Stimulated activated CD8-positive, alpha-beta memory T cell treated with anti-CD3 and anti-CD28 coated beads, Interleukin-7, amount 100 ng/mL, for 24 hours (primary cell): Measurements from ENCODE around the gene ACOT9.
A peak's percentile ranks its signal among the peaks of the same experiment; 100 is the strongest.
"Not testable (repeated sequence)": the region's sequence is repeated elsewhere in the genome, so short reads cannot be mapped to it uniquely, and the experiment has no call there.

ENCODE experiments used
- DNase-seq: peaks from one replicate; pipeline ENCODE4 v3.0.0-alpha.2; 2020; ENCODE audit warnings: low read depth

The ACOT9 gene, protein sequence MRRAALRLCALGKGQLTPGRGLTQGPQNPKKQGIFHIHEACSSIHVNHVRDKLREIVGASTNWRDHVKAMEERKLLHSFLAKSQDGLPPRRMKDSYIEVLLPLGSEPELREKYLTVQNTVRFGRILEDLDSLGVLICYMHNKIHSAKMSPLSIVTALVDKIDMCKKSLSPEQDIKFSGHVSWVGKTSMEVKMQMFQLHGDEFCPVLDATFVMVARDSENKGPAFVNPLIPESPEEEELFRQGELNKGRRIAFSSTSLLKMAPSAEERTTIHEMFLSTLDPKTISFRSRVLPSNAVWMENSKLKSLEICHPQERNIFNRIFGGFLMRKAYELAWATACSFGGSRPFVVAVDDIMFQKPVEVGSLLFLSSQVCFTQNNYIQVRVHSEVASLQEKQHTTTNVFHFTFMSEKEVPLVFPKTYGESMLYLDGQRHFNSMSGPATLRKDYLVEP

DNA sequence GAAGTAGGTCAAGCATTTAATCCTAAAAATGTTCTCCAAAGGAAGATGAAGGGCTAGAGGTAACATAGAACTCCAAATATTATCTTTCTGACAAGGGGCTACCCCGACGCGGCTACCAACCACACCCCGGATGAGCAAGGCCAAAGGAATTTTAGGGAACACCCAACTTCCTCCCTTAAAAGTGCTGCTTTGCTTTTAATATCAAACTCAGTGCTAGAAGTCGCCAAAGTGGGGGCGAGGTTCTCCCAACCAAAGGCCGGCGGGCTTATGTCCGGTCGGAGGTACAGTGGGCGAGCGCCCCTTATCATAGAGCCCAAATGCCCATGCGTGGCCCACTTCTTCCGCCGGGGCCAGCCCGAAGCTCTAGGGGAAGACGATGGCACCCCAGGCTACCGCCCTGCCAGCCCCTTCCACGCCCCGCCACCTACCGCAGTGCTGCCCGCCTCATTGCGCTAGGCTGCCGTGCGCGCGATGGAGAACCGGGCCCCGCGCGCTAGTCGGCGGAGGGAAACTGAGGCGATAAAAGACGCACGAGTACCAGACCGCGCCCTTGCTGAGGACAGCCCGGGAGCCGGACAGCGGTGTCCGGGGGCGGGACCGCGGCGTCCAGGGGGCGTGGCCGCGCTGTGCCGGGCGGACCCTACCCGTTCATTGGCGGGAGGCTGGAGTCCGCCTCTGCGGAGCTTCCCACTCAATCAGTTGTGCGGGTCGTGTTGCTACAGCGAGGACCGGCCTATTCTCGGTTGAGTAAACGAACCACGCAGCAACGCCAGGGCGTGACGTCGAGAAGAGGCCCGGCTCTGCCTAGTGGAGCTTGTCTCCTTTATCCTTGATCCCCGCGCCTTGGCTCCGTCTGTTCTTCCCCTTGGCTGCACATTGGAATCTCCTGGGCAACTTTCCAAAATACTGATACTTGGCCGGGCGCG is at the start of gene ACOT9:
Gene ACOT9, minus strand, starts transcription at position 580 of the 926 bp plus-strand sequence. Its CDS starts 132 bp downstream, at position 448.
- peak; percentile 33 for DNase-seq

DNA sequence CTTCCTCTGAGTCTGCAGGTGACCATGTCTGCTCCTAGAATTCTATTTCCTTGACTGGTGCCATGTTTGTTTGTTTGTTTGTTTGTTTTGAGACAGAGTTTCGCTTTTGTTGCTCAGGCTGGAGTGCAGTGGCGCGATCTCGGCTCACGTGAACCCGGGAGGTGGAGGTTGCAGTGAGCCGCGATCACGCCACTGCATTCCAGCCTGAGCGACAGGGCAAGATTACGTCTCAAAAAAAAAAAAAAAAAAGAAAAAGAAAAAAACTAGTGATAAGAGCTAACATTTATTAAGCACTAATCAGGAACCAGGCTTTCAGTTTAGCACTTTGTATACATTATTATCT is 47.0 kb upstream of the ACOT9 start:
- DNase-seq, result no peak

DNA sequence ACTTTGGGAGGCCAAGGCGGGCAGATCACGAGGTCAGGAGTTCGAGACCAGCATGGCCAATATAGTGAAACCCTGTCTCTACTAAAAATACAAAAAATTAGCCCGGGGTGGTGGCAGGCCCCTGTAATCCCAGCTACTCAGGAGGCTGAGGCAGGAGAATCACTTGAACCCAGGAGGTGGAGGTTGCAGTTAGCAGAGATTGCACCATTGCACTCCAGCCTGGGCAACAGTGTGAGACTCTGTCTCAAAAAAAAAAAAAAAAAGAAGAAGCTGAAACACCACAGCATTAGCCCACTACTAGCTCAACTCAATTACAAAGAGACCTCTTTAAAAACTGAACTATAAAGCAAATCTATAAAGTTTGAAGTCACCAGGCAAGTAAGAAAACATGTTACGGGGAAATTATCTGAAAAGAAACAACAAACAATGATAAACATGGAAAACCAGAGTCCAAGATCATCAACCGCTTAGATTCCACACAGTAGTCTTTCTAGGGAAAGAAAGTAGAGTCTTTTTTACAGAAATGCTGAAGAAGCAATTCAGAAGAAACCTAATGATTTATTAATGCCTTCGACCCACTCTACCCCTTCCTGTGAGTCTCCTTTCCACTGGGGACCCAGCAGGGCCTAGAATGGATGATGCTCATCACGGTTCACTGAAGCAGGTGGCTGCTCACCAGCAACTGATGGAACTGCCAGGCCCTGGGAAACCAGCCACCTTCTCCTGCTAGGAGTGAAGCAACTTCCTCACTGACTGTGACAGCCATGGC is 46.5 kb upstream of the ACOT9 start:
- no peak for DNase-seq

DNA sequence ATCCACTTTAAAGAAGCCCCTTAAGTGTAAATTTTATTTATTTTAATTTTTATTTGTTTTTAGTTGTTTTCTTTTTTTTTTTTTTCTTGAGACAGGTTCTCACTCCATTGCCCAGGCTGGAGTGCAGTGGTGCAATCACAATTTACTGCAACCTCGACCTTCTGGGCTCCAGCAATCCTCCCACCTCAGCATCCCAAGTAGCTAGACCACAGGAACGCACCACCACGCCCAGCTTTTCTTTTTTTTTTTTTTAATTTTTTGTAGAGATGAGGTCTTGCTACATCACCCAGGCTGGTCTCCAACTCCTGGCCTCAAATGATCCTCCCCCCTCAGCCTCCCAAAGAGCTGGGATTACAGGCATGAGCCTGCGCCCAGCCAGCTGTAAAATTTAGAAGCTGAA is 45.9 kb upstream of the ACOT9 start:
- no peak for DNase-seq

DNA sequence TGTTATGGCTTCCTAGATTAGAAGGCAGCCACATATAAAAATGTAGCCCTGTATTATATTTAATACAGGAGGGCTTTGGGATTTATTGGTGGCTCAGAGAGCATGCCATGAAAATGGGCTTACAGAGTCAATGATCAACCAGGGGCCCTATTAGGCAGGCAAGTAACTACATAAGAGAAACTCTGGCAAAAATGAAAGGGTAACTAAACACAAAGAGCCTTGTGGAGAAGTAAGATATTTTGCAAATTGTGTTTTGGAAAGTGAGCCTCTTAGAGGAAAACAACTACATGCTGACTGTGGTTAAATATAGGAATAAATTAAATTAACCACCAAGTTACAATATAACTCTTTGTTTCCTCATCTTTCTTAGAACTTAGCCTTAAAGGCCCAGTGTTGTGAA is 45.4 kb upstream of the ACOT9 start:
- DNase-seq, result no peak

DNA sequence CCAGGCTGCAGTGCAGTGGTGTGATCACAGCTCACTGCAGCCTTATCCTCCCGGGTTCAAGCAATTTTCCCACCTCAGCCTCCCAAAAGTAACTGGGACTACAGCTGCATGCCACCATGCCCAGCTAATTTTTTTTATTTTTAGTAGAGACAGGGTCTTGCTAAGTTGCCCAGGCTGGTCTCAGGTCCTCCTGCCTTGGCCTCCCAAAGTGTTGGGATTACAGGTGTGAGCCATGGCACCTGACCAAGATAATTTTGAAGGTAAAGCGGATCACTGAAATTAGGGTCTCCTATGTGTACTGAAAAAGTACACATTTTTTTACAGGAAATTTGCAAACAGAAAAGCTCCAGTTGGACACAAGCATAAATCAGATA is 44.7 kb upstream of the ACOT9 start:
- no peak for DNase-seq

DNA sequence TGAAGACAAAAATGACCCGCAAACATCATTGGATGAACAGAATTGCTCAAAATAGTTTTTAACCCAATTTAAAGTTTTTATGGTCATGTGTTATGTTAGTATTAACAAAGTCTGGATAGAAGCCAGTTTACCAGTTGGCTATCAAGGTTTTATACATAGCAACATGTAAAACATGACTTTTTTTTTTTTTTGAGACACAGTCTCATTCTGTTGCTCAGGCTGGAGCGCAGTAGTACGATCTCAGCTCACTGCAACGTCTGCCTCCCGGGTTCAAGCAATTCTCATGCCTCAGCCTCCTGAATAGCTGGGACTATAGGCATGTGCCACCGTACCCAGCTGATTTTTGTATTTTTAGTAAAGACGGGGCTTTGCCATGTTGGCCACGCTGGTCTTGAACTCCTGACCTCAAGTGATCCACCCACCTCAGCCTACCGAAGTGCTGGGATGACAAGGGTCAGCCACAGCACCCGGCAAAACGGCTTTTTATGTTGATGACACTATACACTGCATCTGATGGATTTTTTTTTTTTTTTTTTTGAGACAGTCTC is 43.3 kb upstream of the ACOT9 start:
- DNase-seq, result no peak

DNA sequence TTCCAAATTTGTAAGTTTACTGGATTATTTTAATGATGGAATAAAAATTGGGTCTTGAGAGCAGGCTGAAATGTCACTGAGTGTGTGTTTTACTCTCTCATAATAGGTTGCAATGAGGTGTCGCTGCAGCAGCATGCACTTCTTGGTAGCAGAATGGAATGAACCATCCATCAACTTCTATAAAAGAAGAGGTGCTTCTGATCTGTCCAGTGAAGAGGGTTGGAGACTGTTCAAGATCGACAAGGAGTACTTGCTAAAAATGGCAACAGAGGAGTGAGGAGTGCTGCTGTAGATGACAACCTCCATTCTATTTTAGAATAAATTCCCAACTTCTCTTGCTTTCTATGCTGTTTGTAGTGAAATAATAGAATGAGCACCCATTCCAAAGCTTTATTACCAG is 42.5 kb upstream of the ACOT9 start:
- DNase-seq, result no peak

DNA sequence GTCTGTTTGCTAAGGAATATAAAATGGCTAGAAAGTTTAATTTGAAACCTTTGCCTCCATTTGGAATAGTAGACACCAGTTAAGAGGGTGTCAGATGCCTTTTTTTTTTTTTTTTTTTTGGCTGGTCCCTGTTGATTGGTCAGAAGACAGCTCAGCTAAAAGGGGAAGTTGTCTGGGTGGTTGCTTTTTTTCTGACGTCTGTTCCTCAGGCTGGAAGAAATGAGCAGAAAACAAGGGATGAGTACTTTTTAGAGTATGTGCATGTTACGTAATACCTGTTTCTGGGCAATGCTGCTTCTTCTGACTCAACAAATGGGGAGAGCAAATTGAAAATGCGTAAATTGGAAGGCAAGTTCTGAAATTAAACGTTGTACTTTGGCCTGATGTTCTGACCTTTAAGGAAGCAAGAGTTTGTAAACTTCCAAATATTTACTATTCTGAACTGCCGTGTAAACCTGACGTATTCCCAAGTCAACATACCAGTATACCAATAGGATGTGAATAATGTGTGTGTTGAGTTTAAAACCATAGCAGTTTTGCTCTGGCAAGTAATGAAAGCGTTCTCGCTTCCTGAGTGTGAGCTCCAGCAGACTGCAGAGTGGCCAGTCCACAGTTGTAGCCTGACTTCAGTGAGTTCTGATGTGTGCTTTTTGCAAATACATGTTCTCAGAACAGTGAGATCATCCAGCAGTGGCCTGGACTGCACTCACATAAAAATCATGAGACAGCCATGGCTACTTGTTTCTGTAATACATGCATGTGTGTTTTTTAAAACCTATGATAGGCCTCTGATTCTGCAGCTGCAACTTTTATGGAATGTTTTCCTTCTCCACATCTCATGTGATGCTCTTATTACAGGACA is 41.6 kb upstream of the ACOT9 start:
- DNase-seq, result no peak

DNA sequence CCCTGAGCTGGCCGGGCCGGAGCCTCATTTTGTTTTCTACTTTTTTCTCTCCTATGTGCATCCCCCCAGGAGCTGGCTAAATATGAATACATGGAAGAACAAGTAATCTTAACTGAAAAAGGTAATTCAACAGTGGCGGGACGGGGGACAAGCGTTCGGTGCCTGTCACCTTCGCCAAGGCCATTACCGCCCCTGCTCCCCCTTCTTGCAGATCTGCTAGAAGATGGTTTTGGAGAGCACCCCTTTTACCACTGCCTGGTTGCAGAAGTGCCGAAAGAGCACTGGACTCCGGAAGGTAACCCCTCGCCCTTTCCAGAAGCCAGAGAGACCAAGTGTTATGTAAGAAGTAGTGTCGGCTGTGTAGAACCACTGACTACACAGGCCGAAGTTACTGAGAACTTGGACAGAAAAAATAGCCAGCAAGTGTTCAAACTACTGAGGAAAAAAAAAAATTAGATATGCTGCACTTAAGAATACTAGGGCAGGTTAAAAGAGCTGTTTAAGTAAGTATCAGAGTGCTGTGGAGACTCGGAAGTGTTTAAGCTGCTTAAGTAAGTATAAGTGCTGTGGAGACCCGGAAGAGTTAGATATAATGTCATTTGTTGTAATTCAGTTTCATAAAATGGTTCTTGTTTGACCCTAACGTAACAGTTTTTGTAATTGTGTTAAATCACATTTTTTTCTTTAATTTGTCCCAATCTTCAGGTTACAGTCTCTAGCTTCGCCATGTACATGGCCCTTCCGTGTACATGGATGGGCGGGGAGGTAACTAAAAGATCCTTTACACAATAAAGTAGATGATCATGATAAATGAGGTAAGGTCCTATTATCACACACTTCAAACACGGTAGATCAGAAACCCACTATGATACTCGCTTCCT is 40.8 kb upstream of the ACOT9 start:
- no peak for DNase-seq

DNA sequence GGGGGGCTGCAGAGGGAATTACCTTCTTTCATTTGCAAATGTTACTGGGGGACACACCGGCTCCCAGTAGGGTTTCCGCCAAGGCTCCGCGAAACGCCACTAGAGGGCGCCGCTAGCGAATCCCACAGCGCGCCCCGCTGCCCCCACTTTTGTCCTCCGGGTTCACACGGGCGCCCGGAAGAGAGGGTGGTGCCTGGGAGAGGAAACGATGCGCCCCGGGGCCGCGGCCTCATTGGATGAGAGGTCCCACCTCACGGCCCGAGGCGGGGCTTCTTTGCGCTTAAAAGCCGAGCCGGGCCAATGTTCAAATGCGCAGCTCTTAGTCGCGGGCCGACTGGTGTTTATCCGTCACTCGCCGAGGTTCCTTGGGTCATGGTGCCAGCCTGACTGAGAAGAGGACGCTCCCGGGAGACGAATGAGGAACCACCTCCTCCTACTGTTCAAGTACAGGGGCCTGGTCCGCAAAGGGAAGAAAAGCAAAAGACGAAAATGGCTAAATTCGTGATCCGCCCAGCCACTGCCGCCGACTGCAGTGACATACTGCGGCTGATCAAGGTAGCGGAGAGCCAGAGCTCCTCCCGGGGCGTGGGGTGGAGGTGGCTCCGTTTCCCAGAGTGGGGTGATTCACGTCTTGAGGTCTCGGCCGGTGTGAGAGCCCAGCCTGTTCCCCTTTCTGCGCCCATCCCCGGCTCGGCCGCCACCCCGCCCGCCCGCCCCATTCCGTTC is 40.0 kb upstream of the ACOT9 start, which contains the start of gene SAT1:
Gene SAT1, plus strand, starts transcription at position 311 of the 726 bp plus-strand sequence. Its CDS starts 179 bp downstream, at position 490.
- peak; percentile 80 for DNase-seq

DNA sequence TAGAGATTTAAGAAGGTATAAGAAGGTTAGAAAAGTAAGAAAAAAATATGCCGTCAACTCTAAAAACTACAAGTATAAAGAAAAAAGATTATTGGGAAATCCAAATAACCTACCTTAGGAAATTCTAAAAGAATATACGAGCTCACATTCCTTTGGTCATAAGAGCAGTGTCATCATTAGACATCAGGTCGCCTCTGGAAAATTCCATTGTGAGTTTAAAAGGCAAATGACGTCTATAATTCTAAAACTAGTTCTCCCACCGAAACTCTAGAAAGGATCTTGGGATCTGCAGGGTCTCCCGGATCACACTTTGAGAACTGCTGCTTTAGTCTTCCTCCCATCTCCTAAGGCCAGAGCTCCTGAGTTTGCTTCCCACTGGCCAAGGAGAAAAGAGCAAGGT is 39.4 kb upstream of the ACOT9 start:
- DNase-seq, result no peak

DNA sequence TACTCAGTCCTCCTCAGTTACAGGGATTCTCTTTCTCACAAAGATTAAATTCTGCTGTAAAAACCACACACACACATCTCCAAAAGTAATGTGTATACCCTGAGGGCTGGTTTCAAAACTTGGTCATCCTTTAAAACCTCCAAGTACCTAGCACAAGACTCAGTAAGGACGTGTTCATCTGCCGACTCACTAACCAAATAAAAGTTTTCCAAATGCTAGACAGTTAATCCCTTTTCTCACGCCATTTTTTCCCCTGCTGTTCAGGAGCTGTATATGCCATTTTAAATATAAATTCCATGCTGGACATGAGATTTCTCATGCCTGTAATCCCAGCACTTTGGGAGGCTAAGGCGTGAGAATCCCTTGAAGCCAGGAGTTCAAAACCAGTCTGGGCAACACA is 35.9 kb upstream of the ACOT9 start:
- DNase-seq, result no peak

DNA sequence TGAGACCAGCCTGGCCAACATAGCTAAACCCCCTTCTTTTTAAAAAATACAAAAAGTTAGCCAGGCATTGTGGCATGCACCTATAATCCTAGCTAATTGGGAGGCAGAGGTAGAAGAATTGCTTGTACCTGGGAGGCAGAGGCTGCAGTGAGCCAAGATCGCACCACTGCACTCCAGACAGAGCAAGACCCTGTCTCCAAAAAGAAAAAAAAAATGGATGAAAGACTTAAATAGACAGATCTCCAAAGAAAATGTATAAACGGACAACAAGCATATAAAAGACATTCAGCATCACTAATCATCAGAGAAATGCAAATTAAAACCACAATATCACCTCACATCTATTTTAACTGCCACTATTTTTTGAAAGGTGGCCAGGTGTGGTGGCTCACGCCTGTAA is 33.3 kb upstream of the ACOT9 start:
- DNase-seq, result no peak

DNA sequence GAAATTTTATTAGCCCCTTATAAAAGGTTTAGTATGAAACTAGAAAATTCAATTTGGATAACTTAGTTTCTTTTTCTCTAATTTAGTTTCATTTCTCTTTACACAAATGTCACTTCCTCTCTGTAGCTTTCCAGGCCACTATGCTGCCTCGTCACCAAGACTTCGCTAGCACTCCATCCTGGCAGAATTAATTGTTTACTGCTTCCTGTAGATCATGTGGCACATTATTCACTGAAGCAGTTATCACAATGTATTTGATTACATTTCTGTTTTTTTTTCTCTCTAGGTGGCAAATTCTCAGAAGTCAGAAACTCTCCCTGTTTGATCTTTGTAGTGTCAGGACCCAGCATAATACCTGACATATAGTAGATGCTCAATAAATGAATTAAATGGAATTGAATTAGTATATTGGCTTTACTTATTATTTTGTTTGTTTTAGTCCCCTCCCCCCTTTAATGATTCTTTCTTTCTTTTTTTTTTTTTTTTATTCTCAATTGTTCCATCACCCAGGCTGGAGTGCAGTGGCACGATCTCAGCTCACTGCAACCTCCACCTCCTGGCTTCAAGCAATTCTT is 30.6 kb upstream of the ACOT9 start:
- DNase-seq, result no peak

DNA sequence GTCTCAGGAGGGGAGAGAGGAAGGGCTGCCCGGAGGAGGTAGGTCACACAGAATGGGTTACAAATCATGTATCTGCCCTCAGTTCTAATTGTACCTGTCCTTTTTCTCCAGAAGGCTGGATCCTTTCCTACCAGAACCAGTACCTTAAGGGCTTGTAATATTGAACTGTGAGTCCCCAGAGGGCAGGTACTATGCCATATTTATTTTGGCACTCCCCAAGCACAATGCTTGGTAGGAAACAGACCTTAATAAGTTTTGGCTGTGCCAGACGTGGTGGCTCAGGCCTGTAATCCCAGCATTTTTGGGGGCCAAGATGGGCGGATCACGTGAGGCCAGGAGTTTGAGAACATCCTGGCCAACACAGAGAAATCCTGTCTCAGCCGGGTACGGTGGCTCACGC is 28.0 kb upstream of the ACOT9 start:
- DNase-seq, result not testable (repeated sequence)

DNA sequence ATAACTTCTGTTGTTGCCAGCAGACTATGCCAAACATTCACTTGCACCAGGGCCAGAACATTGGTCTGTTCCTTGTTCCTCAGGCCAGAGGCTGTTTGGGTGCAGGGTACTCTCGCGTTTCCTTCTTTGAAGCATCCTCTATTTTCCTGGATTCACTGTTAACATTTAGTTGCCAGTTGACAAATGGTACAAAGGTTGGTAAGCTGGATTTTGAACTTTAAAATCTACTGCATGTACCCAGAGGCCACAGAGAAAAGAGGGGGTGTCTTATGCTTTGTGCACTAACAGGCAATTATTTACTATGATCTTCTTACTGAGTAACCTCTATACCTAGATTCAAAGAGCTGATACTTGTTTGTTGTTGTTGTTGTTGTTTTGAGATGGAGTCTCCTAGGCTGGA is 27.1 kb upstream of the ACOT9 start:
- no peak for DNase-seq

DNA sequence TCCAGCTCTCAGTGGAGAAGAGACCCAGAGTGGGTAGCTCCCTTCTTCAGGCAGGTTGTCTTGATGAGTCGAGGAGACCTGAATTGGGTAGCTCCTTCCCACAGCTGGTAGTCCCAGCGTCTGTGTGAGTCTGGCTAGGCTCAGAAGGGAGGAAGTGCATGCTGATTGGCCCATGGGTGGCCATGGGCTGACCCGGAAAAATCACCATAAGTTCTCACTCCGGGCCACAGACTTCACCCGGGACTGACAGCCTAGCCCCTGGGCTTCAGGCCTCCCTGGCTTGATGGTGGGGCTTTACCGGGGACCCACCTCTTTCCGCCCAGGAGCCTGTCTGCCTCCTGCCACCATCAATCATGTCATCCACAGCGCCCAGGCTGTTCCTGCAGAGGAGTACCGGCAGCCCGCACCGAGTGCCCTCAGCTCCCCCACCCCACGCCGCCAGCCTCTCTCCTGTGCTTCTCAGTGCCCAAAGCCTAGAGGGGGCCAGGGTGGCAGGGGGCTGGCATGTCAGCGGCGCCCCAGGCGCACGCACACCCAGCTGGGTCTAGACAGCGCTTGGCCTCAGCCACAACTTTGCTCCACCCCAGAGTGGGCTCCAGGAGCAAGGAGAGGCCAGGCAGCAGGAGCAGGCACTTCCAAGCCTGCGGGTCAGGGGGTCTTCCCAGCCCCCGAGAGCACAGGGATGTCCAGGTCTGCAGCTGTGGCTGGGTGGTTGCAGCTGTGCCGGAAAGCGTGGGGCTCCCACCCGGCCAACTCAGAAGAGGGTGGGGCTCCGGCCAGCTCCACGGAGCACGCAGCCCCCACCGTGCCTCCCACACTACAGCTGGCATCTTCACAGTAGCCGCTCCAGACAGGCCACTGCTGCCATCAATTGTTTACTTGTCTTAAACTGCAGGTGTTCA is 23.8 kb upstream of the ACOT9 start:
- DNase-seq, result no peak
